ENCODE data around the gene TBC1D10A. TPM values are rescaled to one million over a fixed set of nuclear protein-coding genes. Genes with fewer than 3 reads are reported as not detected.

Gene TBC1D10A
- total and polyA plus RNA-seq, 7 donors, result 2.2 to 4.8 (median 3.2) TPM

GRCh38 chr22:30362651-30363281, 36.0 kb upstream of the TBC1D10A start:
- DNase-seq (no peak), ATAC-seq (no peak)
- Histone ChIP-seq H3K4me1 (no peaks in the 10 kb centered on the region), H3K27ac (no peak overlapping the region), H3K4me3 (no peak overlapping the region), H3K36me3 (ENCODE audit: insufficient read depth in 1 of 2, low read depth in 1 of 2) (peaks cover 0 to 3% of the 10 kb centered on the region in 2 donors), H3K9me3 (no peaks in the 10 kb centered on the region), H3K27me3 (ENCODE audit: insufficient read depth in 3 of 3, low read length in 2 of 3) (no peaks in the 10 kb centered on the region)
- intact Hi-C loops (cut with DNase I), result no loop called here
- WGBS, 3 donors, result 70 to 80% (median 76%) methylated on average over 7 of the region's 7 CpGs
- TF ChIP-seq CTCF (IDR thresholded peaks at IDR 0.05), result no peak

- intact Hi-C loops (cut with DNase I), result no loop called here
- TF ChIP-seq CTCF (IDR thresholded peaks at IDR 0.05), result no peak
- H3K4me1 ChIP-seq, result no peaks in the 10 kb centered on the region
- ATAC-seq (no peak), DNase-seq (no peak)
- no peak overlapping the region for H3K4me3 ChIP-seq
- H3K36me3 ChIP-seq (ENCODE audit: insufficient read depth in 1 of 2, low read depth in 1 of 2), result peaks cover 0 to 3% of the 10 kb centered on the region in 2 donors
- 82 to 88% (median 88%) methylated on average over 10 of the region's 10 CpGs for WGBS, 3 donors
- H3K27me3 ChIP-seq (ENCODE audit: insufficient read depth in 3 of 3, low read length in 2 of 3), result no peaks in the 10 kb centered on the region
- no peak overlapping the region for H3K27ac ChIP-seq
- H3K9me3 ChIP-seq, result no peaks in the 10 kb centered on the region
Observed at GRCh38 chr22:30361916-30362650, 35.3 kb upstream of the TBC1D10A start.

- intact Hi-C loops (cut with DNase I), result loop anchor here in 1 of 2 donors (10.0 kb wide), 1 partner anchor 66 kb away; the partner anchor contains the start of gene MTFP1
- DNase-seq (no peak), ATAC-seq (no peak)
- peaks cover 25% of the 10 kb centered on the region for H3K4me1 ChIP-seq
- H3K4me3 ChIP-seq, result no peak overlapping the region
- H3K27me3 ChIP-seq (ENCODE audit: insufficient read depth in 3 of 3, low read length in 2 of 3), result no peaks in the 10 kb centered on the region
- 87 to 92% (median 89%) methylated on average over 6 of the region's 6 CpGs for whole genome bisulfite sequencing, 3 donors
- no peak for TF ChIP-seq CTCF (IDR thresholded peaks at IDR 0.05)
- peaks cover 0 to 5% of the 10 kb centered on the region in 2 donors for H3K36me3 ChIP-seq (ENCODE audit: insufficient read depth in 1 of 2, low read depth in 1 of 2)
- H3K9me3 ChIP-seq, result no peaks in the 10 kb centered on the region
- H3K27ac ChIP-seq, result no peak overlapping the region
Observed at GRCh38 chr22:30358541-30358940, 31.8 kb upstream of the TBC1D10A start.

- H3K27ac ChIP-seq, result no peak overlapping the region
- 44 to 52% (median 51%) methylated on average over 21 to 22 of the region's 22 CpGs for WGBS, 3 donors
- peaks cover 25% of the 10 kb centered on the region for H3K4me1 ChIP-seq
- H3K27me3 ChIP-seq (ENCODE audit: insufficient read depth in 3 of 3, low read length in 2 of 3), result no peaks in the 10 kb centered on the region
- TF ChIP-seq CTCF (IDR thresholded peaks at IDR 0.05), result no peak
- H3K4me3 ChIP-seq, result peak overlapping the region; percentile 83
- no peaks in the 10 kb centered on the region for H3K9me3 ChIP-seq
- H3K36me3 ChIP-seq (ENCODE audit: insufficient read depth in 1 of 2, low read depth in 1 of 2), result peaks cover under 1 to 11% of the 10 kb centered on the region in 2 donors
- ATAC-seq, result no peak
- intact Hi-C loops (cut with DNase I), result loop anchor here in 1 of 2 donors (10.0 kb wide), 1 partner anchor 67 kb away; the partner anchor contains the start of gene MTFP1
- no peak for DNase-seq
Observed at GRCh38 chr22:30357650-30358215, 31.0 kb upstream of the TBC1D10A start.
